ENCODE measurements around the gene PRXL2C. TPM values are rescaled to one million over a fixed set of nuclear protein-coding genes. Genes with fewer than 3 reads are reported as not detected.

Gene PRXL2C
- total and polyA plus RNA-seq, 2 of the 13 experiments (the other 11 are each of a cell fraction or from before 2014, with no cell fraction given), result 11.0 to 13.2 TPM

- Histone ChIP-seq H2AFZ (ENCODE audit: low read length) (no peak overlapping the region), H3K27ac (ENCODE audit: extremely low read length, insufficient read depth, low read length) (peak overlapping the region; percentile 54), H3K9ac (ENCODE audit: insufficient read depth, low read depth, low read length) (no peak overlapping the region), H3K4me3 (replicated peaks in 1 of 3; ENCODE audit: insufficient read depth in 1 of 3, low read depth in 2 of 3, low read length in 3 of 3) (peak overlapping the region in 1 of 3 experiments; percentile 11; a peak in 1 of 6 replicates), H4K20me1 (ENCODE audit: insufficient read depth, low read length) (peaks cover 29% of the 10 kb centered on the region), H3K4me1 (ENCODE audit: insufficient read depth, low read length) (peaks cover 69% of the 10 kb centered on the region), H3K36me3 (replicated peaks in 1 of 2; ENCODE audit: control insufficient read depth in 1 of 2, insufficient read depth in 2 of 2, low read length in 2 of 2) (no peaks in the 10 kb centered on the region), H3K9me3 (ENCODE audit: low read length) (no peaks in the 10 kb centered on the region), H3K79me2 (ENCODE audit: insufficient read depth, low read length) (peaks cover 96% of the 10 kb centered on the region), H3K4me2 (ENCODE audit: low read depth, low read length) (peak overlapping the region; percentile 60), H3K27me3 (ENCODE audit: control insufficient read depth in 1 of 2, insufficient read depth in 2 of 2, low read length in 2 of 2) (no peaks in the 10 kb centered on the region)
- FAIRE-seq (no peak), ATAC-seq (no peak), DNase-seq (ENCODE audit: low spot score) (no peak)
- intact Hi-C loops (cut with micrococcal nuclease; ENCODE audit: unreplicated experiment) (no loop called here), in situ Hi-C loops (cut with HindIII; ENCODE audit: extremely low pct_ligation_motif_present, low pct_unique_long_range_greater_than_20kb) (no loop called here)
- POLR2A ChIA-PET, result interaction anchor here (1.5 kb wide), 1 partner anchor 24 kb away, joined by 3 read pairs; no protein-coding TSS in a partner anchor
- CTCF ChIA-PET (ENCODE audit: low intra/inter-chr PET ratio, low total read pairs), result no interaction called here
- no TSS peak for BruUV-seq (replicated peaks)
- WGBS (ENCODE audit: low lambda C conversion rate), result 63% methylated on average over 1 of the region's 1 CpG
- TF ChIP-seq, protein P1, sequence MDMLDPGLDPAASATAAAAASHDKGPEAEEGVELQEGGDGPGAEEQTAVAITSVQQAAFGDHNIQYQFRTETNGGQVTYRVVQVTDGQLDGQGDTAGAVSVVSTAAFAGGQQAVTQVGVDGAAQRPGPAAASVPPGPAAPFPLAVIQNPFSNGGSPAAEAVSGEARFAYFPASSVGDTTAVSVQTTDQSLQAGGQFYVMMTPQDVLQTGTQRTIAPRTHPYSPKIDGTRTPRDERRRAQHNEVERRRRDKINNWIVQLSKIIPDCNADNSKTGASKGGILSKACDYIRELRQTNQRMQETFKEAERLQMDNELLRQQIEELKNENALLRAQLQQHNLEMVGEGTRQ (IDR thresholded peaks at IDR 0.05; ENCODE audit: low read depth, low read length), result no peak
- TF ChIP-seq, protein P1 (CRISPR knock-in tag; IDR thresholded peaks at IDR 0.05; ENCODE audit: borderline replicate concordance), result no peak
- TF ChIP-seq ZNF24 (IDR thresholded peaks at IDR 0.05), result no peak
- no peak for TF ChIP-seq SMAD3 (CRISPR knock-in tag; IDR thresholded peaks at IDR 0.05)
- TF ChIP-seq NR2F2 (IDR thresholded peaks at IDR 0.05; ENCODE audit: borderline replicate concordance, low read depth), result no peak
- no peak for TF ChIP-seq KDM6A (CRISPR knock-in tag; IDR thresholded peaks at IDR 0.05; ENCODE audit: low read depth)
- TF ChIP-seq ZFX (CRISPR knock-in tag; IDR thresholded peaks at IDR 0.05; ENCODE audit: low read depth), result no peak
- no peak for TF ChIP-seq ZNF383 (CRISPR knock-in tag; IDR thresholded peaks at IDR 0.05; ENCODE audit: borderline replicate concordance)
- TF ChIP-seq FOSL2 (CRISPR knock-in tag; IDR thresholded peaks at IDR 0.05), result no peak
- no peak for TF ChIP-seq TBX3 (IDR thresholded peaks at IDR 0.05; ENCODE audit: borderline replicate concordance)
- TF ChIP-seq, protein P2, sequence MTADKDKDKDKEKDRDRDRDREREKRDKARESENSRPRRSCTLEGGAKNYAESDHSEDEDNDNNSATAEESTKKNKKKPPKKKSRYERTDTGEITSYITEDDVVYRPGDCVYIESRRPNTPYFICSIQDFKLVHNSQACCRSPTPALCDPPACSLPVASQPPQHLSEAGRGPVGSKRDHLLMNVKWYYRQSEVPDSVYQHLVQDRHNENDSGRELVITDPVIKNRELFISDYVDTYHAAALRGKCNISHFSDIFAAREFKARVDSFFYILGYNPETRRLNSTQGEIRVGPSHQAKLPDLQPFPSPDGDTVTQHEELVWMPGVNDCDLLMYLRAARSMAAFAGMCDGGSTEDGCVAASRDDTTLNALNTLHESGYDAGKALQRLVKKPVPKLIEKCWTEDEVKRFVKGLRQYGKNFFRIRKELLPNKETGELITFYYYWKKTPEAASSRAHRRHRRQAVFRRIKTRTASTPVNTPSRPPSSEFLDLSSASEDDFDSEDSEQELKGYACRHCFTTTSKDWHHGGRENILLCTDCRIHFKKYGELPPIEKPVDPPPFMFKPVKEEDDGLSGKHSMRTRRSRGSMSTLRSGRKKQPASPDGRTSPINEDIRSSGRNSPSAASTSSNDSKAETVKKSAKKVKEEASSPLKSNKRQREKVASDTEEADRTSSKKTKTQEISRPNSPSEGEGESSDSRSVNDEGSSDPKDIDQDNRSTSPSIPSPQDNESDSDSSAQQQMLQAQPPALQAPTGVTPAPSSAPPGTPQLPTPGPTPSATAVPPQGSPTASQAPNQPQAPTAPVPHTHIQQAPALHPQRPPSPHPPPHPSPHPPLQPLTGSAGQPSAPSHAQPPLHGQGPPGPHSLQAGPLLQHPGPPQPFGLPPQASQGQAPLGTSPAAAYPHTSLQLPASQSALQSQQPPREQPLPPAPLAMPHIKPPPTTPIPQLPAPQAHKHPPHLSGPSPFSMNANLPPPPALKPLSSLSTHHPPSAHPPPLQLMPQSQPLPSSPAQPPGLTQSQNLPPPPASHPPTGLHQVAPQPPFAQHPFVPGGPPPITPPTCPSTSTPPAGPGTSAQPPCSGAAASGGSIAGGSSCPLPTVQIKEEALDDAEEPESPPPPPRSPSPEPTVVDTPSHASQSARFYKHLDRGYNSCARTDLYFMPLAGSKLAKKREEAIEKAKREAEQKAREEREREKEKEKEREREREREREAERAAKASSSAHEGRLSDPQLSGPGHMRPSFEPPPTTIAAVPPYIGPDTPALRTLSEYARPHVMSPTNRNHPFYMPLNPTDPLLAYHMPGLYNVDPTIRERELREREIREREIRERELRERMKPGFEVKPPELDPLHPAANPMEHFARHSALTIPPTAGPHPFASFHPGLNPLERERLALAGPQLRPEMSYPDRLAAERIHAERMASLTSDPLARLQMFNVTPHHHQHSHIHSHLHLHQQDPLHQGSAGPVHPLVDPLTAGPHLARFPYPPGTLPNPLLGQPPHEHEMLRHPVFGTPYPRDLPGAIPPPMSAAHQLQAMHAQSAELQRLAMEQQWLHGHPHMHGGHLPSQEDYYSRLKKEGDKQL (CRISPR knock-in tag; IDR thresholded peaks at IDR 0.05; ENCODE audit: low read depth), result no peak
- TF ChIP-seq, protein P3, sequence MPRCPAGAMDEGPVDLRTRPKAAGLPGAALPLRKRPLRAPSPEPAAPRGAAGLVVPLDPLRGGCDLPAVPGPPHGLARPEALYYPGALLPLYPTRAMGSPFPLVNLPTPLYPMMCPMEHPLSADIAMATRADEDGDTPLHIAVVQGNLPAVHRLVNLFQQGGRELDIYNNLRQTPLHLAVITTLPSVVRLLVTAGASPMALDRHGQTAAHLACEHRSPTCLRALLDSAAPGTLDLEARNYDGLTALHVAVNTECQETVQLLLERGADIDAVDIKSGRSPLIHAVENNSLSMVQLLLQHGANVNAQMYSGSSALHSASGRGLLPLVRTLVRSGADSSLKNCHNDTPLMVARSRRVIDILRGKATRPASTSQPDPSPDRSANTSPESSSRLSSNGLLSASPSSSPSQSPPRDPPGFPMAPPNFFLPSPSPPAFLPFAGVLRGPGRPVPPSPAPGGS (CRISPR knock-in tag; IDR thresholded peaks at IDR 0.05), result no peak
- TF ChIP-seq IKZF1 (IDR thresholded peaks at IDR 0.05), result no peak
Measured at GRCh38 chr9:96612966-96613589, 42.0 kb downstream of the PRXL2C start.
